Suprapubic skin (tissue), 4 donors: Measurements from ENCODE around the gene SFRP2. TPM values are rescaled to one million over a fixed set of nuclear protein-coding genes. Genes with fewer than 3 reads are reported as not detected.
A peak's percentile ranks its signal among the peaks of the same experiment; 100 is the strongest.

ENCODE experiments used
- DNase-seq, 2 donors: peaks; one replicate each; pipeline ENCODE4 v3.0.0-alpha.2; 2019; ENCODE audit warnings: low spot score in 2 of 2
- H3K27ac ChIP-seq: fragments of 200-600 bp; sonication (generic); one replicate; pipeline ENCODE4 v1.5.1; 2019
- H3K27me3 ChIP-seq: fragments of 200-600 bp; sonication (generic); one replicate; pipeline ENCODE4 v1.5.1; 2019
- H3K36me3 ChIP-seq: fragments of 200-600 bp; sonication (generic); one replicate; pipeline ENCODE4 v1.5.1; 2019
- H3K4me1 ChIP-seq: fragments of 200-600 bp; sonication (generic); one replicate; pipeline ENCODE4 v1.5.1; 2019
- H3K4me3 ChIP-seq: fragments of 200-600 bp; sonication (generic); one replicate; pipeline ENCODE4 v1.5.1; 2019; ENCODE audit warnings: mild to moderate bottlenecking
- H3K9me3 ChIP-seq: fragments of 200-600 bp; sonication (generic); one replicate; pipeline ENCODE4 v1.5.1; 2019
- EP300 ChIP-seq: sonication (generic); formaldehyde crosslinking; IDR thresholded peaks from one replicate; pipeline ENCODE4 v1.6.1; 2017; ENCODE audit warnings: antibody characterized with exemption
- POLR2A ChIP-seq, 2 donors: fragments of 450-650 bp; IDR thresholded peaks; one replicate each; pipeline ENCODE4 v1.6.1; 2017; ENCODE audit warnings: antibody characterized with exemption in 2 of 2, mild to moderate bottlenecking in 2 of 2, moderate library complexity in 2 of 2
- POLR2AphosphoS5 ChIP-seq, 3 donors: sonication (generic); formaldehyde crosslinking; IDR thresholded peaks; one replicate each; pipeline ENCODE4 v1.6.1; 2017; ENCODE audit warnings: antibody characterized with exemption in 3 of 3
- WGBS: methylation state at CpG from one replicate; pipeline ENCODE4 v1.1.5; 2018; 5-methylcytosine and 5-hydroxymethylcytosine counted together
- total RNA-seq, 4 donors: library from RNA; depleted of rRNA; stranded (reverse); fragments of >200 nt; gene quantifications; one replicate each; pipeline ENCODE4 v1.1.0, GENCODE V29; 2016
- TF ChIP-seq, protein P1 (sequence below), 2 donors: fragments of 200-600 bp in 1 of 2; fragments of 450-650 bp in 1 of 2; sonication (generic) in 1 of 2; IDR thresholded peaks; one replicate each; pipeline ENCODE4 v1.5.1; 2016 to 2019; ENCODE audit warnings: antibody characterized with exemption in 2 of 2, mild to moderate bottlenecking in 1 of 2, moderate library complexity in 1 of 2

The SFRP2 gene
- total RNA-seq, 4 donors from 2014 or later: 4.4 to 9.3 (median 6.5) TPM

- Histone ChIP-seq H3K36me3 (no peaks in the 10 kb centered on the region), H3K9me3 (no peaks in the 10 kb centered on the region), H3K27ac (no peak overlapping the region), H3K4me1 (peaks cover 32% of the 10 kb centered on the region), H3K4me3 (no peak overlapping the region), H3K27me3 (peaks cover 50% of the 10 kb centered on the region)
- no peak for TF ChIP-seq POLR2AphosphoS5 (IDR thresholded peaks at IDR 0.05)
- TF ChIP-seq EP300: no peak
- TF ChIP-seq, protein P1, sequence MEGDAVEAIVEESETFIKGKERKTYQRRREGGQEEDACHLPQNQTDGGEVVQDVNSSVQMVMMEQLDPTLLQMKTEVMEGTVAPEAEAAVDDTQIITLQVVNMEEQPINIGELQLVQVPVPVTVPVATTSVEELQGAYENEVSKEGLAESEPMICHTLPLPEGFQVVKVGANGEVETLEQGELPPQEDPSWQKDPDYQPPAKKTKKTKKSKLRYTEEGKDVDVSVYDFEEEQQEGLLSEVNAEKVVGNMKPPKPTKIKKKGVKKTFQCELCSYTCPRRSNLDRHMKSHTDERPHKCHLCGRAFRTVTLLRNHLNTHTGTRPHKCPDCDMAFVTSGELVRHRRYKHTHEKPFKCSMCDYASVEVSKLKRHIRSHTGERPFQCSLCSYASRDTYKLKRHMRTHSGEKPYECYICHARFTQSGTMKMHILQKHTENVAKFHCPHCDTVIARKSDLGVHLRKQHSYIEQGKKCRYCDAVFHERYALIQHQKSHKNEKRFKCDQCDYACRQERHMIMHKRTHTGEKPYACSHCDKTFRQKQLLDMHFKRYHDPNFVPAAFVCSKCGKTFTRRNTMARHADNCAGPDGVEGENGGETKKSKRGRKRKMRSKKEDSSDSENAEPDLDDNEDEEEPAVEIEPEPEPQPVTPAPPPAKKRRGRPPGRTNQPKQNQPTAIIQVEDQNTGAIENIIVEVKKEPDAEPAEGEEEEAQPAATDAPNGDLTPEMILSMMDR (IDR thresholded peaks at IDR 0.05): no peak
- no peak for TF ChIP-seq POLR2A (IDR thresholded peaks at IDR 0.05)
- no peak for DNase-seq
- WGBS: 9% methylated on average over 3 of the region's 3 CpGs
Observed at GRCh38 chr4:153785910-153786721, 2.8 kb downstream of the SFRP2 start.

DNA sequence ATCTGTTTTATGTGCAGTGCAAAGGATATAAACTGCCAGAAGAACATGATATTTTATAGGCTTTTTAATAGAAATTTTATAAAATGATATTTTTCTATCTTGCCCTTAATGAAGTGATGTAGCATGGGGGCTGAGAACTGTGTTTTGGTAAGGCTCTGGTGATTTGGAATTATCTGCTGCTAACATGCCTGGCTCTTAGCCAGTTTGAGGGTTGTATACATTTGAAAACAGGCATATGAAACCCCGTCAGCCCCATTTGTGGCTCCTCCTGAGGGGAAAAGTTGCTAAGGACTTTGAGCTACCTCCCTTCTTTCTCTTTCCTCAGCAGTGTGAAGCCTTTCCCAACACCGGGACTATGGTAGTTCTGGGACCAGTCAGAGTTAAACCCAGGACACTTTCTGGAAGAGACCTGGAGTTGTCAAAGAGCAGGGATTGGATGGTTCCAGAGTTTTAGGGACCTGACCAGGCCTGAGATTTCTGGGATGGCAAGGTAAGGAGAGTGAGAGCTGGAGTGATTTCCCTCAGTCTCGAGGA is 4.7 kb downstream of the SFRP2 start:
- no peaks in the 10 kb centered on the region for H3K36me3 ChIP-seq
- DNase-seq: no peak
- H3K4me1 ChIP-seq: peaks cover 13% of the 10 kb centered on the region
- H3K27me3 ChIP-seq: peaks cover 31% of the 10 kb centered on the region
- H3K27ac ChIP-seq: no peak overlapping the region
- WGBS: 81% methylated on average over 3 of the region's 3 CpGs
- no peaks in the 10 kb centered on the region for H3K9me3 ChIP-seq
- H3K4me3 ChIP-seq: no peak overlapping the region
- no peak for TF ChIP-seq EP300
- TF ChIP-seq, protein P1 (IDR thresholded peaks at IDR 0.05): no peak
- TF ChIP-seq POLR2AphosphoS5 (IDR thresholded peaks at IDR 0.05): no peak

DNA sequence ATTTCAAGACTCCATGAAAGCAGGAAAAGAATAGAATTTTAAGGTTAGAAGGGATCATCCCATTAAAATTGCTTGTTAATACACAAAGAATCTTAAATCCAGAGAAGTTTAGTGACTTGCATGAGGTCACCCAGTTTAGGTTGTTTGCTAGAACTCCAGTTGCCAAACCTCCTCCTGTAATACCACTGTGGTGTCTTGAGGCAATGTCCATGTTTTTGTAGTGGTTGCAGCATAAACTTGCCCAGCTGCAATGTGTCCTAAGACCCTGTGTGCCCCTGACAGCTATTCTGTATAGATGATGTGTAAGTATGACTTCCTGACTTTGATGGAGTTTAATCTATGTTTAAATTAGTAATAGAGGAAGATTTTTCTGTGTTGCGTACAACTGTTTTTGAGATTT is 6.3 kb downstream of the SFRP2 start:
- WGBS: 97% methylated on average over 1 of the region's 1 CpG
- TF ChIP-seq POLR2AphosphoS5 (IDR thresholded peaks at IDR 0.05) (no peak), POLR2A (IDR thresholded peaks at IDR 0.05) (no peak), EP300 (no peak)
- TF ChIP-seq, protein P1 (IDR thresholded peaks at IDR 0.05): no peak
- H3K4me1 ChIP-seq: no peaks in the 10 kb centered on the region
- H3K27me3 ChIP-seq: peaks cover 15% of the 10 kb centered on the region
- no peaks in the 10 kb centered on the region for H3K36me3 ChIP-seq
- DNase-seq: no peak
- H3K4me3 ChIP-seq: no peak overlapping the region
- H3K27ac ChIP-seq: peak overlapping the region; percentile 30
- no peaks in the 10 kb centered on the region for H3K9me3 ChIP-seq

GRCh38 chr4:153781717-153782416 is 7.0 kb downstream of the SFRP2 start:
- H3K4me1 ChIP-seq: no peaks in the 10 kb centered on the region
- DNase-seq: no peak
- no peaks in the 10 kb centered on the region for H3K36me3 ChIP-seq
- H3K27ac ChIP-seq: no peak overlapping the region
- no peak for TF ChIP-seq POLR2A (IDR thresholded peaks at IDR 0.05)
- TF ChIP-seq POLR2AphosphoS5 (IDR thresholded peaks at IDR 0.05): no peak
- TF ChIP-seq EP300: no peak
- TF ChIP-seq, protein P1 (IDR thresholded peaks at IDR 0.05): no peak
- no peaks in the 10 kb centered on the region for H3K9me3 ChIP-seq
- H3K27me3 ChIP-seq: peaks cover 8% of the 10 kb centered on the region
- WGBS: 42% methylated on average over 6 of the region's 6 CpGs
- no peak overlapping the region for H3K4me3 ChIP-seq

DNA sequence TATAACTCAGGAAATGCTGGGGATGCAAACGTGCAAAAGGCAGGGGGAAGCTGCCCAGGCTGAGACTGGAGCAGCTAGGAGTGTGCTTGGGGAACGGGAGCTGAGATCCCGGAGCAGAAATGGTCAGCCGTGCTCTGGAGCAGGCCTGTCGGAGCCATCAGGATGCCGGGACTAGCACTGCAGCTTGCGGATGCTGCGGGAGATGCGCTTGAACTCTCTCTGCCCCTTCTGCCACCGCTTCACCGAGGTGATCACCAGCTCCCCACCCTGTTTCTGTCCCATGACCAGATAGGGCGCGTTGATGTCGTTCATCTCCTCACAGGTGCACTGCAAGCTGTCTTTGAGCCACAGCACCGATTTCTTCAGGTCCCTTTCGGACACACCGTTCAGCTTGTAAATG is 7.6 kb downstream of the SFRP2 start:
- no peak for DNase-seq
- H3K4me3 ChIP-seq: no peak overlapping the region
- no peaks in the 10 kb centered on the region for H3K36me3 ChIP-seq
- TF ChIP-seq EP300 (no peak), POLR2AphosphoS5 (IDR thresholded peaks at IDR 0.05) (no peak), POLR2A (IDR thresholded peaks at IDR 0.05) (no peak)
- TF ChIP-seq, protein P1 (IDR thresholded peaks at IDR 0.05): no peak
- WGBS: 87% methylated on average over 17 of the region's 17 CpGs
- no peaks in the 10 kb centered on the region for H3K9me3 ChIP-seq
- no peaks in the 10 kb centered on the region for H3K4me1 ChIP-seq
- no peak overlapping the region for H3K27ac ChIP-seq
- peaks cover 6% of the 10 kb centered on the region for H3K27me3 ChIP-seq
